NT2/D1 (cell line): ENCODE measurements around the gene OR56A5.

Source experiments
- DNase-seq: peaks from one replicate; pipeline ENCODE4 v3.0.0-alpha.2; 2011; ENCODE audit warnings: low read depth, low spot score
- H3K27me3 ChIP-seq: 2 replicates; pipeline ENCODE4 v1.6.0; 2011; ENCODE audit warnings: mild to moderate bottlenecking; ENCODE audit not compliant: insufficient read length, insufficient read depth
- H3K36me3 ChIP-seq: 2 replicates; pipeline ENCODE4 v1.6.1; 2011; ENCODE audit warnings: mild to moderate bottlenecking, low read length, mixed read lengths; ENCODE audit not compliant: insufficient read depth, insufficient read length
- H3K4me1 ChIP-seq: 2 replicates; pipeline ENCODE4 v1.5.1; 2011; ENCODE audit not compliant: insufficient read depth, insufficient read length
- H3K4me3 ChIP-seq: 2 replicates; pipeline ENCODE4 v1.5.1; 2011; ENCODE audit warnings: low read depth; ENCODE audit not compliant: insufficient read length
- H3K9ac ChIP-seq: 2 replicates; pipeline ENCODE4 v1.6.0; 2011; ENCODE audit warnings: low read depth; ENCODE audit not compliant: insufficient read length
- H3K9me3 ChIP-seq: 2 replicates; pipeline ENCODE4 v1.5.1; 2011; ENCODE audit warnings: mild to moderate bottlenecking, low read length; ENCODE audit not compliant: insufficient read depth
- SUZ12 ChIP-seq: IDR thresholded peaks from 2 replicates; pipeline ENCODE4 v1.6.1; 2011; ENCODE audit not compliant: insufficient read length, insufficient read depth; ENCODE audit errors: extremely low read depth
- YY1 ChIP-seq: IDR thresholded peaks from 2 replicates; pipeline ENCODE4 v1.6.1; 2011; ENCODE audit not compliant: insufficient read length, insufficient read depth
- ZNF274 ChIP-seq: IDR thresholded peaks from 2 replicates; pipeline ENCODE4 v1.6.1; 2011; ENCODE audit warnings: mild to moderate bottlenecking, low read depth, low read length

OR56A5 gene

GRCh38 chr11:5931061-5931460 is 37.2 kb downstream of the OR56A5 start:
- no peaks in the 10 kb centered on the region for H3K27me3 ChIP-seq
- H3K4me3 ChIP-seq: no peak overlapping the region
- no peak overlapping the region for H3K9ac ChIP-seq
- no peak for DNase-seq
- H3K4me1 ChIP-seq: no peaks in the 10 kb centered on the region
- H3K36me3 ChIP-seq: no peaks in the 10 kb centered on the region
- peaks cover 4% of the 10 kb centered on the region; the same call in 1 of the 2 replicates for H3K9me3 ChIP-seq
- no peak for TF ChIP-seq SUZ12
- no peak for TF ChIP-seq ZNF274
- no peak for TF ChIP-seq YY1

GRCh38 chr11:5930614-5931013 is 37.7 kb downstream of the OR56A5 start:
- peaks cover 4% of the 10 kb centered on the region; the same call in 1 of the 2 replicates for H3K9me3 ChIP-seq
- no peaks in the 10 kb centered on the region for H3K36me3 ChIP-seq
- no peaks in the 10 kb centered on the region for H3K4me1 ChIP-seq
- TF ChIP-seq ZNF274: no peak
- TF ChIP-seq SUZ12: no peak
- TF ChIP-seq YY1: no peak
- no peak for DNase-seq
- H3K9ac ChIP-seq: no peak overlapping the region
- H3K4me3 ChIP-seq: no peak overlapping the region
- no peaks in the 10 kb centered on the region for H3K27me3 ChIP-seq

DNA sequence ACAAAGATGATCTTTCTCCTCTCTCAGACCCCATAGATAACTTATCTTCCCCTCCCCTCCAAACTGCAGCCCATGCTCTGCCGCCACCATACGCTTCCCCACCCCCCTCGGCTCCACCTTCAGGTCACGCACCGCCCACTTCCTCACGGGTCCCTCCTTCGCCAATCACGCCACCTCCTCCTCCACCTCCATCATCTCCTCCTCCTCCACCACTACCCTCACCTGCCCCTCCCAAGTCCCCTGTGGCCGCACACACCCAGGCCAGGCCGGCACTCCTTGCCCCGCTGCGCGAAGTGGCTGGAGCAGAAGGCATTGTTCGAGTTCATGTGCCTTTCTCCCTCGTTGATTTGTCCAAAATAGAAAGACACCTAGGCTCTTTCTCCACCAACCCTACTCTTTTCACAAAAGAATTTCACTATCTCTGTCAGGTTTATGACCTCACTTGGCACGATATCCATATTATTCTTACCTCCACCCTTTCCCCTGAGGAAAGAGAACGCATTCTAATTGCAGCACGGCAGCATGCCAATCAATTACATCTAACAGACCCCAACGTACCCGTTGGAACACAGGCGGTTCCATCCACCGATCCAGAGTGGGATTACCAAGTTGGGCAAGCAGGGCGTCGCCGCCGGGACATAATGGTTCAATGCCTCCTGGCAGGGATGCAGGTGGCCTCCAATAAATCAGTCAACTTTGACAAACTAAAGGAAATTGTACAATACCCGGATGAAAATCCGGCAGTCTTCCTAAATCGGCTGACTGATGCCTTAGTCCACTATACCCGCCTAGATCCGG is 38.5 kb downstream of the OR56A5 start:
- Histone ChIP-seq H3K27me3 (no peaks in the 10 kb centered on the region), H3K9me3 (peaks cover 4% of the 10 kb centered on the region; the same call in 1 of the 2 replicates), H3K9ac (no peak overlapping the region), H3K4me3 (no peak overlapping the region), H3K36me3 (no peaks in the 10 kb centered on the region), H3K4me1 (no peaks in the 10 kb centered on the region)
- TF ChIP-seq YY1: no peak
- TF ChIP-seq ZNF274: no peak
- no peak for TF ChIP-seq SUZ12
- no peak for DNase-seq

GRCh38 chr11:5928811-5929210 is 39.5 kb downstream of the OR56A5 start:
- Histone ChIP-seq H3K36me3 (no peaks in the 10 kb centered on the region), H3K27me3 (no peaks in the 10 kb centered on the region), H3K9me3 (peaks cover 4% of the 10 kb centered on the region; the same call in 1 of the 2 replicates), H3K4me1 (no peaks in the 10 kb centered on the region), H3K4me3 (no peak overlapping the region), H3K9ac (no peak overlapping the region)
- no peak for DNase-seq
- TF ChIP-seq YY1 (no peak), ZNF274 (no peak), SUZ12 (no peak)

- Histone ChIP-seq H3K4me3 (no peak overlapping the region), H3K9ac (no peak overlapping the region), H3K27me3 (no peaks in the 10 kb centered on the region), H3K36me3 (no peaks in the 10 kb centered on the region), H3K9me3 (peaks cover 4% of the 10 kb centered on the region; the same call in 1 of the 2 replicates), H3K4me1 (no peaks in the 10 kb centered on the region)
- DNase-seq: no peak
- TF ChIP-seq YY1 (no peak), SUZ12 (no peak)
Measured at GRCh38 chr11:5928271-5928670, 40.0 kb downstream of the OR56A5 start.

DNA sequence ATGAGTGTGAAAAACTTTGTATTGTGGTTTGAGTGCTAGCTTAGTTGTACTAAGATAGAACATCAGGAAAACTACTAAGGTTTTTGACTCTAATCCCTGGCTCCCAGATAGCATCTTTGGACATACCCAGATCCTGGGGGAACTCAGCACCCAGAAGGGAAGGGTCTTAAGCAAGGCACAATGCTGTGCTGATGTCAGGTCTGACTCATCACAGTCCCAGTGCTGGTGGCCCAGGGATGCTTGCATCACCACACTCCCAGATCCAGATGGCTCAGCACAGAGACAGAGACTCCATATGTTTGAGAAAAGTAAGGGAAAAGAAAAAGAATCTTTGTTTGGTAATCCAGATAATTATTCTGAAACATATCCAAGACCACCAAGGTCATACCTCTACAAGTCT is 44.5 kb downstream of the OR56A5 start:
- no peak overlapping the region for H3K4me3 ChIP-seq
- TF ChIP-seq YY1: no peak
- no peaks in the 10 kb centered on the region for H3K4me1 ChIP-seq
- no peaks in the 10 kb centered on the region for H3K27me3 ChIP-seq
- no peak for DNase-seq
- no peaks in the 10 kb centered on the region for H3K36me3 ChIP-seq
- H3K9me3 ChIP-seq: peaks cover 4% of the 10 kb centered on the region; the same call in 1 of the 2 replicates
- H3K9ac ChIP-seq: no peak overlapping the region

DNA sequence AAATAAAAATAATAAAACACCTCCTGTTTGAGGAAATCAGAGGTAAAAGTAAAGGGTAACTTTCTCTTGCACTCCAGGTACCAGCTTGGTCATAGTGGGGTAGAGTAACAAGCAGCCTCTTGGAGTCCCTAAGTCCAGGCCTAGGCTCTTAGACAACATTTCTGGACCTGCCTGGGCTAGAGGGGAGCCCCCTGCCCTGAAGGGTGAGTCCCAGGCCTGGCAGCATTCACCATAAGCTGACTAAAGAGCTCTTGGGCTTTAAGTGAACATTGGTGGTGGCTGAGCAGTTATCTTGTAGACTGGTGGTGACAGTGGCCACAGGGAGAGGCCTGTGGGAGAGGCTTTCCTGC is 44.9 kb downstream of the OR56A5 start:
- TF ChIP-seq ZNF274: no peak
- no peak for TF ChIP-seq SUZ12
- TF ChIP-seq YY1: no peak
- no peak overlapping the region for H3K9ac ChIP-seq
- DNase-seq: no peak
- H3K27me3 ChIP-seq: no peaks in the 10 kb centered on the region
- no peak overlapping the region for H3K4me3 ChIP-seq
- 0 out of 2 replicates have a peak, but pooled peaks cover 3% of the 10 kb centered on the region for H3K9me3 ChIP-seq
- no peaks in the 10 kb centered on the region for H3K4me1 ChIP-seq
- no peaks in the 10 kb centered on the region for H3K36me3 ChIP-seq
